Gastroesophageal sphincter (tissue), 3 donors: Measurements from ENCODE around the gene TRPC4AP.

ENCODE experiments used
- EP300 ChIP-seq: sonication (generic); formaldehyde crosslinking; IDR thresholded peaks from one replicate; pipeline ENCODE4 v1.6.1; 2017; ENCODE audit warnings: antibody characterized with exemption, mild to moderate bottlenecking
- POLR2A ChIP-seq, 2 donors: fragments of 450-650 bp; IDR thresholded peaks; one replicate each; pipeline ENCODE4 v1.6.1; 2017; ENCODE audit warnings: antibody characterized with exemption in 2 of 2, mild to moderate bottlenecking in 2 of 2, moderate library complexity in 1 of 2
- POLR2AphosphoS5 ChIP-seq: sonication (generic); formaldehyde crosslinking; IDR thresholded peaks from one replicate; pipeline ENCODE4 v1.6.1; 2017; ENCODE audit warnings: antibody characterized with exemption
- TF ChIP-seq, protein P1 (sequence below), 4 experiments: fragments of 200-600 bp in 2 of 4; fragments of 450-650 bp in 2 of 4; sonication (generic) in 1 of 4; IDR thresholded peaks; one replicate each; pipeline ENCODE4 v1.5.1; 2017 to 2019; ENCODE audit warnings: antibody characterized with exemption in 4 of 4, mild to moderate bottlenecking in 2 of 4, moderate library complexity in 2 of 4

DNA sequence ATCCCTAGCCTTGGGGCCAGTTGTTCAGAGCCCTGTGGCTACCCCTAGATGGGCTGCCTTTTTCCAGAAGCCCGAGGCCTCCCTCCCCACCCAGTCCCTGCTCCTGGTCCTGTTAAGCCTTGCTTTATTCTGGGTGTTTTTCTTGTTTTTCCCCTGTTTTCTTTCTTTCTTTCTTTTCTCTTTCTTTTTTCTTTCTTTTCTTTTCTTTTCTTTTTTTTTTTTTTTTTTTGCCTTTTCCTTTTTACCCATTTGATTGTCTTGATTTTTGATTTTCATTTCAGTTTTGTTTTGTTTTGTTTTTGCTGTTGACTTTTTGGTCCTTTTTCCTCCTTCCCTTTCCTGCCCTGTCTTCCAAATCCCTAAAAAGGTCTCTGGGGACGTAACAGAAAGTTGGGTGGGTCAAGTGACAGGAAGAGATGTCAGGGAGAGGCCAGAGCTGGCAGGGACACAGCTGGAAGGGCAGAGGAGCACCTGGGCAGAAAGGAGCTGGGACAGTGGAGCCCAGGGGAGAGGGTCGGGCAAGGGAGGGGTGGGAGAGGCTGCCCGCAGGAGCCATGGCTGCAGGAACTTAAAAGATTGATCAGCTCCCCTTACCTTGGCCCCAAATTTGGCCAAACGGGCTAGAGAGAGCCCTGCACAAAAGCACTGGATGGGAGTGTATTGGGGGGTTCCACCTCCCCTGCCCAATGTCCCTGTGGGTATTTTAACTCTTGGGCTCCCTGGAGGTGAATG, 109.4 kb downstream of the TRPC4AP start:
- TF ChIP-seq, protein P1, sequence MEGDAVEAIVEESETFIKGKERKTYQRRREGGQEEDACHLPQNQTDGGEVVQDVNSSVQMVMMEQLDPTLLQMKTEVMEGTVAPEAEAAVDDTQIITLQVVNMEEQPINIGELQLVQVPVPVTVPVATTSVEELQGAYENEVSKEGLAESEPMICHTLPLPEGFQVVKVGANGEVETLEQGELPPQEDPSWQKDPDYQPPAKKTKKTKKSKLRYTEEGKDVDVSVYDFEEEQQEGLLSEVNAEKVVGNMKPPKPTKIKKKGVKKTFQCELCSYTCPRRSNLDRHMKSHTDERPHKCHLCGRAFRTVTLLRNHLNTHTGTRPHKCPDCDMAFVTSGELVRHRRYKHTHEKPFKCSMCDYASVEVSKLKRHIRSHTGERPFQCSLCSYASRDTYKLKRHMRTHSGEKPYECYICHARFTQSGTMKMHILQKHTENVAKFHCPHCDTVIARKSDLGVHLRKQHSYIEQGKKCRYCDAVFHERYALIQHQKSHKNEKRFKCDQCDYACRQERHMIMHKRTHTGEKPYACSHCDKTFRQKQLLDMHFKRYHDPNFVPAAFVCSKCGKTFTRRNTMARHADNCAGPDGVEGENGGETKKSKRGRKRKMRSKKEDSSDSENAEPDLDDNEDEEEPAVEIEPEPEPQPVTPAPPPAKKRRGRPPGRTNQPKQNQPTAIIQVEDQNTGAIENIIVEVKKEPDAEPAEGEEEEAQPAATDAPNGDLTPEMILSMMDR (IDR thresholded peaks at IDR 0.05), result no peak
- no peak for TF ChIP-seq POLR2AphosphoS5
- TF ChIP-seq EP300, result no peak
- no peak for TF ChIP-seq POLR2A (IDR thresholded peaks at IDR 0.05)
